ENCODE results near the gene TOP1. TPM values are rescaled to one million over a fixed set of nuclear protein-coding genes. Genes with fewer than 3 reads are reported as not detected.
A peak's percentile ranks its signal among the peaks of the same experiment; 100 is the strongest.

The TOP1 gene
- total RNA-seq, 1 donor from 2014 or later = 117 TPM

- Mint-ChIP-seq H3K4me1 (peaks cover 15% of the 10 kb centered on the region), H3K27ac (no peak overlapping the region), H3K27me3 (no peaks in the 10 kb centered on the region), H3K9me3 (no peaks in the 10 kb centered on the region), H3K36me3 (ENCODE audit: low read depth) (peaks cover 66% of the 10 kb centered on the region), H3K4me3 (no peak overlapping the region)
- DNase-seq = no peak
- intact Hi-C loops (cut with micrococcal nuclease) = no loop called here
Observed at GRCh38 chr20:41087325-41087685, 58.7 kb downstream of the TOP1 start.

GRCh38 chr20:41087777-41088176, 59.2 kb downstream of the TOP1 start:
- H3K36me3 Mint-ChIP-seq (ENCODE audit: low read depth) = peaks cover 67% of the 10 kb centered on the region
- no peak overlapping the region for H3K27ac Mint-ChIP-seq
- H3K9me3 Mint-ChIP-seq = no peaks in the 10 kb centered on the region
- intact Hi-C loops (cut with micrococcal nuclease) = no loop called here
- H3K4me3 Mint-ChIP-seq = no peak overlapping the region
- peaks cover 15% of the 10 kb centered on the region for H3K4me1 Mint-ChIP-seq
- DNase-seq = no peak
- H3K27me3 Mint-ChIP-seq = no peaks in the 10 kb centered on the region

- no peak for DNase-seq
- intact Hi-C loops (cut with micrococcal nuclease) = no loop called here
- Mint-ChIP-seq H3K9me3 (no peaks in the 10 kb centered on the region), H3K27ac (no peak overlapping the region), H3K27me3 (no peaks in the 10 kb centered on the region), H3K4me3 (no peak overlapping the region), H3K4me1 (peaks cover 14% of the 10 kb centered on the region), H3K36me3 (ENCODE audit: low read depth) (peaks cover 61% of the 10 kb centered on the region)
Observed at GRCh38 chr20:41089555-41089954, 60.9 kb downstream of the TOP1 start.

GRCh38 chr20:41091927-41092326, 63.3 kb downstream of the TOP1 start:
- intact Hi-C loops (cut with micrococcal nuclease) = loop anchor here (5.0 kb wide), 1 partner anchor 65 kb away; the partner anchor contains the start of gene TOP1
- Mint-ChIP-seq H3K27ac (no peak overlapping the region), H3K9me3 (no peaks in the 10 kb centered on the region), H3K4me3 (no peak overlapping the region), H3K4me1 (peaks cover 11% of the 10 kb centered on the region), H3K36me3 (ENCODE audit: low read depth) (peaks cover 58% of the 10 kb centered on the region), H3K27me3 (no peaks in the 10 kb centered on the region)
- DNase-seq = no peak

GRCh38 chr20:41094353-41095055, 65.9 kb downstream of the TOP1 start:
- Mint-ChIP-seq H3K9me3 (no peaks in the 10 kb centered on the region), H3K4me3 (no peak overlapping the region), H3K27ac (peak overlapping the region; percentile 65), H3K4me1 (peaks cover 10% of the 10 kb centered on the region), H3K27me3 (no peaks in the 10 kb centered on the region), H3K36me3 (ENCODE audit: low read depth) (peaks cover 62% of the 10 kb centered on the region)
- no peak for DNase-seq
- intact Hi-C loops (cut with micrococcal nuclease) = loop anchor here (1.0 to 5.0 kb wide), 3 partner anchors 67 to 126 kb away; partner anchors contain the start of gene TOP1

GRCh38 chr20:41095110-41095969, 66.7 kb downstream of the TOP1 start:
- Mint-ChIP-seq H3K9me3 (no peaks in the 10 kb centered on the region), H3K4me3 (no peak overlapping the region), H3K36me3 (ENCODE audit: low read depth) (peaks cover 64% of the 10 kb centered on the region), H3K4me1 (peaks cover 10% of the 10 kb centered on the region), H3K27me3 (no peaks in the 10 kb centered on the region), H3K27ac (no peak overlapping the region)
- peak; percentile 85 for DNase-seq
- intact Hi-C loops (cut with micrococcal nuclease) = loop anchor here (1.0 kb wide), 2 partner anchors 105 to 127 kb away; no protein-coding TSS in a partner anchor

- Mint-ChIP-seq H3K27me3 (no peaks in the 10 kb centered on the region), H3K27ac (no peak overlapping the region), H3K36me3 (ENCODE audit: low read depth) (peaks cover 60% of the 10 kb centered on the region), H3K4me1 (peaks cover 8% of the 10 kb centered on the region), H3K4me3 (no peak overlapping the region), H3K9me3 (no peaks in the 10 kb centered on the region)
- no peak for DNase-seq
- intact Hi-C loops (cut with micrococcal nuclease) = no loop called here
Observed at GRCh38 chr20:41098703-41099250, 70.2 kb downstream of the TOP1 start.

- no peak for DNase-seq
- intact Hi-C loops (cut with micrococcal nuclease) = no loop called here
- peaks cover 61% of the 10 kb centered on the region for H3K36me3 Mint-ChIP-seq (ENCODE audit: low read depth)
- H3K4me3 Mint-ChIP-seq = no peak overlapping the region
- H3K27me3 Mint-ChIP-seq = no peaks in the 10 kb centered on the region
- H3K4me1 Mint-ChIP-seq = peaks cover 7% of the 10 kb centered on the region
- no peak overlapping the region for H3K27ac Mint-ChIP-seq
- H3K9me3 Mint-ChIP-seq = no peaks in the 10 kb centered on the region
Observed at GRCh38 chr20:41100001-41100480, 71.4 kb downstream of the TOP1 start.

- no peak for DNase-seq
- H3K36me3 Mint-ChIP-seq (ENCODE audit: low read depth) = peaks cover 61% of the 10 kb centered on the region
Observed at GRCh38 chr20:41101660-41102059, 73.0 kb downstream of the TOP1 start.

GRCh38 chr20:41108531-41108930, 79.9 kb downstream of the TOP1 start:
- H3K4me1 Mint-ChIP-seq = peaks cover 7% of the 10 kb centered on the region
- H3K9me3 Mint-ChIP-seq = no peaks in the 10 kb centered on the region
- DNase-seq = no peak
- no peaks in the 10 kb centered on the region for H3K27me3 Mint-ChIP-seq
- H3K4me3 Mint-ChIP-seq = no peak overlapping the region
- H3K36me3 Mint-ChIP-seq (ENCODE audit: low read depth) = peaks cover 63% of the 10 kb centered on the region
- H3K27ac Mint-ChIP-seq = no peak overlapping the region
- intact Hi-C loops (cut with micrococcal nuclease) = no loop called here

More at GRCh38 chr20:41101660-41102059, 73.0 kb downstream of the TOP1 start:
- Mint-ChIP-seq H3K9me3 (no peaks in the 10 kb centered on the region), H3K27me3 (no peaks in the 10 kb centered on the region), H3K27ac (no peak overlapping the region), H3K4me1 (peaks cover 2% of the 10 kb centered on the region), H3K4me3 (no peak overlapping the region)
- intact Hi-C loops (cut with micrococcal nuclease) = no loop called here

- Mint-ChIP-seq H3K9me3 (no peaks in the 10 kb centered on the region), H3K36me3 (ENCODE audit: low read depth) (peaks cover 67% of the 10 kb centered on the region), H3K4me3 (no peak overlapping the region), H3K27me3 (no peaks in the 10 kb centered on the region), H3K27ac (no peak overlapping the region), H3K4me1 (peaks cover 7% of the 10 kb centered on the region)
- intact Hi-C loops (cut with micrococcal nuclease) = no loop called here
- DNase-seq = no peak
Observed at GRCh38 chr20:41110012-41110411, 81.4 kb downstream of the TOP1 start.

- intact Hi-C loops (cut with micrococcal nuclease) = no loop called here
- peak overlapping the region; percentile 25 for H3K27ac Mint-ChIP-seq
Observed at GRCh38 chr20:41110930-41111577, 82.4 kb downstream of the TOP1 start.

GRCh38 chr20:41111578-41111951, 82.9 kb downstream of the TOP1 start:
- intact Hi-C loops (cut with micrococcal nuclease) = no loop called here
- H3K4me3 Mint-ChIP-seq = no peak overlapping the region
- no peak for DNase-seq
- peak overlapping the region; percentile 27 for H3K27ac Mint-ChIP-seq
- no peaks in the 10 kb centered on the region for H3K27me3 Mint-ChIP-seq
- H3K36me3 Mint-ChIP-seq (ENCODE audit: low read depth) = peaks cover 73% of the 10 kb centered on the region
- H3K4me1 Mint-ChIP-seq = peaks cover 7% of the 10 kb centered on the region
- no peaks in the 10 kb centered on the region for H3K9me3 Mint-ChIP-seq

More at GRCh38 chr20:41110930-41111577, 82.4 kb downstream of the TOP1 start:
- no peak overlapping the region for H3K4me3 Mint-ChIP-seq
- no peaks in the 10 kb centered on the region for H3K9me3 Mint-ChIP-seq
- H3K27me3 Mint-ChIP-seq = no peaks in the 10 kb centered on the region
- H3K36me3 Mint-ChIP-seq (ENCODE audit: low read depth) = peaks cover 72% of the 10 kb centered on the region
- H3K4me1 Mint-ChIP-seq = peaks cover 7% of the 10 kb centered on the region
- no peak for DNase-seq
